Central memory CD8-positive, alpha-beta T cell (primary cell): ENCODE results near the gene GSS.

Experiments
- ATAC-seq: fragments of 150-1000 bp; cut with Tn5 transposase; replicated peaks from 2 replicates; pipeline ENCODE4 v1.10.0; 2022; ENCODE audit warnings: mild to moderate bottlenecking, moderate FRiP score, moderate number of reproducible peaks; ENCODE audit not compliant: poor library complexity, severe bottlenecking; ENCODE audit errors: extremely low read depth
- DNase-seq, 2 donors: peaks; one replicate each; pipeline ENCODE4 v3.0.0; 2021; ENCODE audit warnings: low spot score in 2 of 2
- H3K27ac Mint-ChIP-seq: one replicate; pipeline ENCODE4 v1.8.0; 2022; ENCODE audit warnings: low read depth, mild to moderate bottlenecking, moderate library complexity, mixed read lengths
- H3K27me3 Mint-ChIP-seq: one replicate; pipeline ENCODE4 v1.8.0; 2022; ENCODE audit warnings: mixed read lengths
- H3K36me3 Mint-ChIP-seq: one replicate; pipeline ENCODE4 v1.8.0; 2022; ENCODE audit warnings: mild to moderate bottlenecking, moderate library complexity, mixed read lengths; ENCODE audit not compliant: insufficient read depth
- H3K4me1 Mint-ChIP-seq: one replicate; pipeline ENCODE4 v1.8.0; 2022; ENCODE audit warnings: mixed read lengths
- H3K4me3 Mint-ChIP-seq: one replicate; pipeline ENCODE4 v1.8.0; 2022; ENCODE audit warnings: mild to moderate bottlenecking, moderate library complexity, mixed read lengths
- H3K9me3 Mint-ChIP-seq: one replicate; pipeline ENCODE4 v1.8.0; 2022; ENCODE audit warnings: mixed read lengths

Gene GSS

DNA sequence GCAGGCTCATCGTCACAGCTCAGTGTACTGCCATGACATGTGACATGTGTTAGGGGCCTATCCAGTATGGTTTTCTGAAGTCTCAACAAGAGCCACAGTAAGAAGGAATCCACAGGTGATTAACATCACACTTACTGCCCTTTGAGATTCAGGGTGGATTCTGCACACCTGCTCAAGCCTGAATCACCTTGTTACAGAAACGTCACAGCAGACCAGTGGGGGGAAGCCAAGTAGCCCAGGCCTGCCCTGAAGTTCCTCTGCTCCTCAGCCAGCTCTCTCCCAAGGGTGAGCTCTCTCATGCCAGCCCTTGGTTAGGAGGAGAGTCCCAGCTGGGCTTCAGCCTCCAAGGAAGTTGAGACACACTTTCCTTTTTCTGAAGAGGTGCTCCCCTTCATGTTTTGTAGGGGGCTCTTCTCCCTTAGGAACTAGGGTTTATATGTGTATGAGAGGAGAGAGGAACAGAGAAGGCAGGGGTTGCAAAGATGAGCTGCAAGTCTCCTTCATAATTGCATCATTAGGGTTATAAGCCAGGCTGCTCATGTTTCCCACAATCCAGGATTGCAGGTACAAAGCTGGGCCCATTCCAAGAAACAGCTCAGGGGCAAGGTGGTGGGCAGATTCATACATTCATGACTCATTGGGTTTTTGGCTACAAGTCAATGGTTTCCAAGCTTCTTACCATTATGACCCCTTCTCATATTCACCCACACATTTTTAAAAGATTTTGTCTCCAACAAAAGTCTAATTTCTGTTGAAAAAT, 11.6 kb downstream of the GSS start:
- H3K4me1 Mint-ChIP-seq, result no peaks in the 10 kb centered on the region
- H3K4me3 Mint-ChIP-seq, result no peak overlapping the region
- no peaks in the 10 kb centered on the region for H3K27me3 Mint-ChIP-seq
- H3K9me3 Mint-ChIP-seq, result no peaks in the 10 kb centered on the region
- DNase-seq, result no peak
- H3K36me3 Mint-ChIP-seq, result peaks cover 19% of the 10 kb centered on the region
- ATAC-seq, result no peak
- H3K27ac Mint-ChIP-seq, result no peak overlapping the region

DNA sequence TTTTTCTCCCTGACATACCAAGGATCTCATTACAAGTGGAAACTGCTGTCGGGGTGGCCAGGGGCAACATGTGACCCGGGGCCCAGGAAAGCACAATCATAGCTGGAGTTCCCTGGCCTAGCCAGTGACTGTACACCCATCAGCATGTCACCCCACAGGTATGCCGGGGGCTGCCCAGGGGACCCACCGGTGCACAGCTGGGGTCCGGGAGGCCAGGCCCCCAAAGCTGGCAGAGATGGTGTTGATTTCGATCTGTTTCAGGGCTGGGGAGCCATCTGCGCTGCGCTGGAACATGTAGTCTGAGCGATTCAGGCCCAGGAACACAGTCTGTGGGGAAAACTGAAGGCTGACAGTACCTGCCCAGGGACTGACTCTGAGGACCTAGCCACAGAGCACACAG, 13.3 kb downstream of the GSS start:
- Mint-ChIP-seq H3K4me3 (no peak overlapping the region), H3K27ac (no peak overlapping the region), H3K4me1 (no peaks in the 10 kb centered on the region), H3K27me3 (no peaks in the 10 kb centered on the region), H3K9me3 (no peaks in the 10 kb centered on the region), H3K36me3 (peaks cover 22% of the 10 kb centered on the region)
- DNase-seq (no peak), ATAC-seq (no peak)

DNA sequence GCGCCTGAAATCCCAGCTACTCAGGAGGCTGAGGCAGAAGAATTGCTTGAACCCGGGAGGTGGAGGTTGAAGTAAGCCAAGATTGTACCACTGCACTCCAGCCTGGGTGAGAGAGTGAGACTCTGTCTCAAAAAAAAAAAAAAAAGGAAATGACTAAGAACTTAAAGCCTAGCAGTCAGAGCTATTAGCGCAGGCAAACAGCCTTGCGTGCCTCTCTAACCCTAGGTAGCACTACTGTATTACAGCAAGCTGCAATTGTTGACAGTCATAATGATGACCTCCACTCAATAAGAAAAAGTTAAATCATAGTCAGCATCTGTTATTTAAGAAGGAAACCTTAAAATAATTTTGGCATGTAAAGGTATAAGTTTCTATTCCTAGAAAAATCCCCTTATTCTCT, 14.4 kb downstream of the GSS start:
- no peak overlapping the region for H3K4me3 Mint-ChIP-seq
- H3K4me1 Mint-ChIP-seq, result no peaks in the 10 kb centered on the region
- H3K27ac Mint-ChIP-seq, result no peak overlapping the region
- no peak for DNase-seq
- H3K27me3 Mint-ChIP-seq, result no peaks in the 10 kb centered on the region
- H3K9me3 Mint-ChIP-seq, result no peaks in the 10 kb centered on the region
- no peak for ATAC-seq
- peaks cover 25% of the 10 kb centered on the region for H3K36me3 Mint-ChIP-seq

DNA sequence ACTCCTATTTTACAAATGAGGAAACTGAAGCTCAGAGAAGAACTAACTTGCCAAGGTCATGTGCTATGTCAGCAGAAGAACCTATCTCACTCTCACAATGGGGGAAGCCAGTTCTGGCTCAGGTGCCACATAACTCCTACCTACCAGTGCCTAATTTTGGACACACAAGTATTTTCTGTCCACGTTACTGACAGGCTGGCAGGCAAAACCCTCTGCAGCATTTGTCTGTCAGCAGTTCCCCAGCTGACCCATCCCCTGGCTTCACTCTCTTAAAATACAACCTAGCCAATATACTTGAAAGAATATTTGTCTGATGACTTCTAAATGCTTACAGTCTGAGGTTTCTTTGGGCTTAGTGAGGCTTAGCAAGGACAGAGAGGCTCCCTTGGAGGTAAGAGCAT, 15.5 kb downstream of the GSS start:
- DNase-seq (no peak), ATAC-seq (no peak)
- Mint-ChIP-seq H3K27ac (no peak overlapping the region), H3K27me3 (no peaks in the 10 kb centered on the region), H3K4me3 (no peak overlapping the region), H3K9me3 (no peaks in the 10 kb centered on the region), H3K36me3 (peaks cover 18% of the 10 kb centered on the region), H3K4me1 (no peaks in the 10 kb centered on the region)

DNA sequence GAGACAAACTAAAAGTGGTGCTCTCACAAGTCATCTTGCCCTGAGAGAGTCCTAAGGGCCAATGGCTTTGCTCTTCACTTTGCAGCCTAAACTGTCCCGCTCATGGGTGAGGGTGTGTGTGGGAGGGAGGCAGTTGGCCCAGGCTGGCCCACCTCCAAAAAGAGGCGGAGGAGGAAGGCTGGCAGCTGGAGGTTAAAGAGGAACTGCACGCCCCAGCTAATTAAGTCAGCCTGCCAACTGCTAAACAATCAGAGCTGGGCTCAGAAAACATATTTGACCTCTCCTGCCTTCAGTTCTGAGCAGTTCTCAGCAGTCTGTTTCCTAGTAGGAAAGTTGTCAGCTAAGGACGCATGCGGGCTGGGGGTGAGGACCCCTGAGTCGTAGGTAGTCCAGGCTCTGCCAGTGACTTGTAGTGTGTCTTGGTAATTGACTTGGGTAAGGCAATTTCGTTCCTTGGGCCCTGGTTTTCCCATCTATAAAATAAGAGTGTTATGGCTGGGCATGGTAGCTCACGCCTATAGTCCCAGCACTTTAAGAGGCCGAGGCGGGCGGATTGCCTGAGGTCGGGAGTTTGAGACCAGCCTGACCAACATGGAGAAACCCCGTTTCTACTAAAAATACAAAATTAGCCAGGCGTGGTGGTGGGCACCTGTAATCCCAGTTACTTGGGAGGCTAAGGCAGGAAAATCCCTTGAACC, 17.0 kb downstream of the GSS start:
- no peaks in the 10 kb centered on the region for H3K9me3 Mint-ChIP-seq
- H3K27me3 Mint-ChIP-seq, result no peaks in the 10 kb centered on the region
- DNase-seq, result no peak
- H3K4me1 Mint-ChIP-seq, result no peaks in the 10 kb centered on the region
- no peak overlapping the region for H3K4me3 Mint-ChIP-seq
- no peak for ATAC-seq
- H3K27ac Mint-ChIP-seq, result peak overlapping the region; percentile 42
- H3K36me3 Mint-ChIP-seq, result peaks cover 19% of the 10 kb centered on the region

DNA sequence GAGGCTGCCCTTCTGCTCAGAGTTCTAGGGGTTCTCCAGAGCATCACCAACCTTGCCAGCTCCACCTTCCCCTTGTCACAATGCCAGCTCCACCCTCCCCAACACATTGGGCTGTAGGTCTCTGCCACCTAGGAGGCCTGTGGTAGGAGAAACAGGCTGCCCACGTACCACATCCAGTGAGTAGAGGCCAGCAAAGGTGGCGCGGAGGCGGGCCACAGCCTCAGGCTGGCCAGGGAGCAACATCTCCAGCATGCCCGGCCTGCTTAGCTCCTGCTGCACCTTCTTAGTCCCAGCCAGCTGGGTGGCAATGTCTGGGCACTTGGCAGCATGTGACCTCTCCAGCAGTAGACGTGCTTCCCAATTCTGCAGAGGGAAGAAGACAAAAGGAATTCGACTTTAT, 23.8 kb downstream of the GSS start:
- peak overlapping the region; percentile 50 for H3K27ac Mint-ChIP-seq
- no peak overlapping the region for H3K4me3 Mint-ChIP-seq
- H3K9me3 Mint-ChIP-seq, result no peaks in the 10 kb centered on the region
- no peaks in the 10 kb centered on the region for H3K4me1 Mint-ChIP-seq
- H3K27me3 Mint-ChIP-seq, result no peaks in the 10 kb centered on the region
- H3K36me3 Mint-ChIP-seq, result peaks cover 17% of the 10 kb centered on the region
- DNase-seq, result no peak
- no peak for ATAC-seq

DNA sequence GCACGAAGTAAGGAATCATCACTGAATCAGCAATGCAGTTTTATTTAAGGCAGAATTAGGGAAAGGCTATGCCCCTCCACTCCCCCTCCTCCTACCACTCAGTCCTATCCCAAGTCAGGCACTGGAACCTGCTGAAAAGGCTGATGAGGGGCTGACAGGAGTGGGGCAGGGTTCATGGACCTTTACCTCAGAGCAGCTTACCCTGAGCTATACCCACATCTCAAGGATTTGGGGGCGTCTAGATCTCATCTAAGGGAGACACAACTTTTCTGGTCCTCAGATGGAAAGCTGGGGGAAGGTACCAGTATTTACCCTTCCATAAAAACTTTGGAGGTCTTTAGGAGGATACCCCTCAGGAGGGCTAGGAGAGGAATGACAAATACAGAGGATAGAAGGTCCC, 27.2 kb downstream of the GSS start:
- no peak for ATAC-seq
- Mint-ChIP-seq H3K9me3 (no peaks in the 10 kb centered on the region), H3K4me3 (no peak overlapping the region), H3K27ac (no peak overlapping the region), H3K4me1 (peaks cover 6% of the 10 kb centered on the region), H3K27me3 (no peaks in the 10 kb centered on the region), H3K36me3 (peaks cover 11% of the 10 kb centered on the region)
- no peak for DNase-seq

DNA sequence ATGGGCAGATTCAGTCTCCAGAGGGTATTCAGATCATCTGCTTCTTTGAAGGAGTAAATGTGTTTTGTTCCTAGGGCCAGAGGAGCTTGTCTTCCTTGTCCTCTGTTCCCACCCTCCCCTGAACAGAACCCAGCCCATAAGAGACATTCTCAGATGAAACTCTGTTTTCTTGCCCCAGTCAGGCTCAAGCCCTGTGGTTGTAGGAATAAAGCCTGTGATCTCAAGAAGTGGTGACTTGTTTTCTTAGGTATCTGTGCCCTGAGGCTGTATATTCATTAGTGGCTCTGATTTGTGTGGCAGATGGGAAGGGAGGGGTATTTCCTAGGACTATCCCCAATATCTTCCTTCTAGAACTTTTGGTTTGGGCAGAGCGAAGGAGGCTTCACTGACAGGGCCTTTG, 27.9 kb downstream of the GSS start:
- H3K27me3 Mint-ChIP-seq, result no peaks in the 10 kb centered on the region
- H3K4me3 Mint-ChIP-seq, result no peak overlapping the region
- H3K27ac Mint-ChIP-seq, result no peak overlapping the region
- peaks cover 6% of the 10 kb centered on the region for H3K4me1 Mint-ChIP-seq
- ATAC-seq (no peak), DNase-seq (no peak)
- peaks cover 8% of the 10 kb centered on the region for H3K36me3 Mint-ChIP-seq
- no peaks in the 10 kb centered on the region for H3K9me3 Mint-ChIP-seq

DNA sequence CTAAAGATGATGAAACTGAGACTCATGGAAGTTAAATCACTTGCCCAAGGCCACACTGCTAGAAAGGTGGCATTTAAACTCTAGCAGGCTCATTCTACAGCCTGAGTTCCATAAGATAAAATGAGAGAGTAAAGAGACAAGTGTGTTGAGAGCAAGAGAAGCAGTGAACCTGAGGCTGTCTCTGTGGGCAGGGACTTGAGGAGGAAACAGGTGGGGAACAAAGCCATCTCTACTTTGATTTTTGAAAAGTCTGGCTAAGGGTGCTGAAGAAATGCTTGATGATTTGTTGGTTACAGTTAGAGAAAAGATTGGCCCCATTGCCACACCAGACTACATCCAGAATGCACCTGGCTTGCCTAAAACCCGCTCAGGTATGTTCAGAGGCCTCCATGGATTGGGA, 29.0 kb downstream of the GSS start:
- DNase-seq, result no peak
- H3K27ac Mint-ChIP-seq, result no peak overlapping the region
- no peaks in the 10 kb centered on the region for H3K27me3 Mint-ChIP-seq
- H3K4me3 Mint-ChIP-seq, result no peak overlapping the region
- ATAC-seq, result no peak
- H3K36me3 Mint-ChIP-seq, result peaks cover 6% of the 10 kb centered on the region
- no peaks in the 10 kb centered on the region for H3K9me3 Mint-ChIP-seq
- peaks cover 6% of the 10 kb centered on the region for H3K4me1 Mint-ChIP-seq

DNA sequence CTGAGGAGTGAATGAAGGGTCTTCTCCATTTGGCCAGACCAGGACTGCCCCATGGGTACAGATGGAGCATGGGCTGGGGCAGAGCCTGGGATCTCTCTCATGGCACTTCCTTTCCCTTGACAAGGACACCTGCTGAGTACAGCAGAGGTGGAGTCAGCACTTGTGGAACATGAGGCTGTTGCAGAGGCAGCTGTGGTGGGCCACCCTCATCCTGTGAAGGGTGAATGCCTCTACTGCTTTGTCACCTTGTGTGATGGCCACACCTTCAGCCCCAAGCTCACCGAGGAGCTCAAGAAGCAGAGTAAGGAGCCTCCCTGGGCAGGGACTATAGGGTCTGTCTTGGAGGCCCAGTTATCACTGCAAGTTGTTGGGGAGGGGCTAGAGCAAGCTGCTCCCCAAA, 29.6 kb downstream of the GSS start:
- H3K27me3 Mint-ChIP-seq, result no peaks in the 10 kb centered on the region
- no peak overlapping the region for H3K4me3 Mint-ChIP-seq
- H3K9me3 Mint-ChIP-seq, result no peaks in the 10 kb centered on the region
- H3K36me3 Mint-ChIP-seq, result peaks cover 6% of the 10 kb centered on the region
- no peak for ATAC-seq
- no peak for DNase-seq
- H3K27ac Mint-ChIP-seq, result no peak overlapping the region
- peaks cover 6% of the 10 kb centered on the region for H3K4me1 Mint-ChIP-seq

DNA sequence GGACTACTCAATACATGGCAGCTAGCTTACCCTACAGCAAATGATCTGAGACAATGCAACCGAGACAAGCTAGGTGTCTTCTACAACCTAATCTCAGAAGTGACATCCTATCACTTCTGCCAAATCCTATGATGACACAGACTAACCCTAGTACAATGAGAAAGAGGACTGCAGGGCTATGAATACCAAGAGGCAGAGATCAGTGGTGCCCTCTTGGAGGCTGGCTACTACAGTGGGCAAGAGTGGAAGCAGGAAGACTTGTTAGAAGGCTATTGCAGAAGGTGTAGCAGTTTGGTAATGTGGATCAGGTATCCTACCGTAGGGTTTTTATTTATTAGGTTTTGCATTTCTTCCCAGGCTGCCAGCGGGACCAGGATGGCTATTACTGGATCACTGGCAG, 30.3 kb downstream of the GSS start:
- no peak for ATAC-seq
- no peak overlapping the region for H3K4me3 Mint-ChIP-seq
- H3K4me1 Mint-ChIP-seq, result peaks cover 7% of the 10 kb centered on the region
- no peaks in the 10 kb centered on the region for H3K27me3 Mint-ChIP-seq
- no peak overlapping the region for H3K27ac Mint-ChIP-seq
- H3K36me3 Mint-ChIP-seq, result peaks cover 4% of the 10 kb centered on the region
- DNase-seq, result no peak
- no peaks in the 10 kb centered on the region for H3K9me3 Mint-ChIP-seq

DNA sequence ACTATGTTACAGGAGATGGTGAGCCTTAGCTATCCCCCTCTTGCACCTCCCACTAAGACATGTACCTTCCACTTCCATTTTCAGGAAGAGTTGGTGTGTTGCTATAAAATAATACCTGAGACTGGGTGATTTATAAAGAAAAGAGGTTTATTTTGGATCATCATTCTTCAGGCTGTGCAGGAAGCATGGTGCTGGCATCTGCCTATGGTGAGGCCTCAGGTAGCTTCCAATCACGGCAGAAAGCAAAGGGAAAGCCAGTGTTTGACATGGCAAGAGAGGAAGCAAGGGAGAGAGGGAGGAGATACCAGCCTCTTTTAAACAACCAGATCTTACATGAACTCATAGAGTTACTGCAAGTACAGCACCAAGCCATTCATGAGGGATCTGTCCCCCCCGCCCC, 32.2 kb downstream of the GSS start:
- DNase-seq (no peak), ATAC-seq (no peak)
- H3K4me1 Mint-ChIP-seq, result peaks cover 19% of the 10 kb centered on the region
- no peaks in the 10 kb centered on the region for H3K9me3 Mint-ChIP-seq
- no peak overlapping the region for H3K27ac Mint-ChIP-seq
- H3K4me3 Mint-ChIP-seq, result no peak overlapping the region
- no peaks in the 10 kb centered on the region for H3K27me3 Mint-ChIP-seq
- no peaks in the 10 kb centered on the region for H3K36me3 Mint-ChIP-seq

DNA sequence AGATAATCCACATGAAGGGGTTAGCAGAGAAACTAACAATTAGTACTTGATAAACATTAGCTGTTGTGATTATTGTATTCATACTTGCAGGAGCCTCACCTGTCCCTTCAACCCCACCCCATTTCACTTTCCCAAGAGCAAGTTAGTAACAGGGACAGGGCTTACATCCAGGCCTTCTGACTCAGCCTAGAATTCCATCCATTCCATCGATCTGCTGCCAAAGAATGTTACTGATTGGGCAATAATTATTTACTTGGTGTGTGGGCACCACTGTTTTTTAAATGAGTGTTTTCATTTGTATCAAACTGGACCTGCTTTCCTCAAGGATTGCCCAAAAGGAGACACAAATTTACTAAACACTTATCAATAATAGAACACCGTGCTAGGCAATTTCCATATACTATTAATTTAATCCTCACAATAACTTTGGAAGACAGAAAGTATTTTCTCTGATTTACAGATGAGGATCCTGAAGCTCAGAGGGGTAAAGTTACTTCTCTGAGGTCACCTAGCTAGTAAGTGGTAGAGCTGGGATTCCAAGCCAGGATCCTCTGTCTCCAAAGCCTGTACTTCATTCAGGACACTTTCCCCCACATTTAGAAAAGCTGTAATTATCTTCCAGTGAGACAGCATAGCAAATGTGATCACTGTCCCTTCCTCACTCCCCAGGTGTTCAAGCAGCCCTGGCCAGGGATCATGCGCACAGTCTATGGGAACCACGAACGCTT, 32.8 kb downstream of the GSS start:
- H3K4me1 Mint-ChIP-seq, result peaks cover 25% of the 10 kb centered on the region
- DNase-seq (no peak), ATAC-seq (no peak)
- no peaks in the 10 kb centered on the region for H3K27me3 Mint-ChIP-seq
- H3K27ac Mint-ChIP-seq, result no peak overlapping the region
- no peak overlapping the region for H3K4me3 Mint-ChIP-seq
- no peaks in the 10 kb centered on the region for H3K9me3 Mint-ChIP-seq
- peaks cover 3% of the 10 kb centered on the region for H3K36me3 Mint-ChIP-seq
